ENCODE measurements around the gene TNS4. TPM values are rescaled to one million over a fixed set of nuclear protein-coding genes. Genes with fewer than 3 reads are reported as not detected.

The TNS4 gene
- total and polyA plus RNA-seq, 9 of the 15 experiments (the other 6 are each of a cell fraction or from before 2014, with no cell fraction given), result 0.04 to 0.73 (median 0.24) TPM; not detected in 1

- TF ChIP-seq REST (IDR thresholded peaks at IDR 0.05; ENCODE audit: borderline replicate concordance), result peak; percentile 45; the same call in 1 of the 2 replicates
- no peak for TF ChIP-seq REST (CRISPR knock-in tag; IDR thresholded peaks at IDR 0.05; ENCODE audit: low read depth)
- TF ChIP-seq KAT2B (IDR thresholded peaks at IDR 0.05; ENCODE audit: low read depth, low read length), result no peak
- TF ChIP-seq RBM39 (optimal IDR thresholded peaks at IDR 0.05; ENCODE audit: low read depth, low read length), result no peak
- TF ChIP-seq DEAF1 (CRISPR knock-in tag; IDR thresholded peaks at IDR 0.05), result 0 out of 2 replicates have a peak, but pooled peaks have one; percentile 28
- TF ChIP-seq CTCF (IDR thresholded peaks at IDR 0.05 in 2 of 3, conservative IDR thresholded peaks at IDR 0.05 in 1 of 3; ENCODE audit: insufficient read depth in 2 of 3, low read depth in 1 of 3, low read length in 3 of 3), result peak; percentile 74 to 81 (median 74)
- no peak for TF ChIP-seq NFE2L1 (tag; IDR thresholded peaks at IDR 0.05; ENCODE audit: borderline replicate concordance, low read depth)
- no peak for TF ChIP-seq ZNF57 (CRISPR knock-in tag; IDR thresholded peaks at IDR 0.05)
- TF ChIP-seq MAZ (CRISPR knock-in tag; conservative IDR thresholded peaks at IDR 0.05 in 1 of 2, IDR thresholded peaks at IDR 0.05 in 1 of 2), result peak in 1 of 2 experiments; percentile 44; a peak in 1 of 4 replicates
- TF ChIP-seq CBX8 (IDR thresholded peaks at IDR 0.05; ENCODE audit: borderline replicate concordance, extremely low read depth, low read depth, low read length, poor library complexity, severe bottlenecking), result no peak
- no peak for TF ChIP-seq ZNF507 (tag; conservative IDR thresholded peaks at IDR 0.05)
- TF ChIP-seq ZNF316 (IDR thresholded peaks at IDR 0.05), result 0 out of 2 replicates have a peak, but pooled peaks have one; percentile 11
- TF ChIP-seq PHF8 (IDR thresholded peaks at IDR 0.05; ENCODE audit: borderline replicate concordance, low read length), result no peak
- no peak for TF ChIP-seq ATF1 (CRISPR knock-in tag; IDR thresholded peaks at IDR 0.05)
- TF ChIP-seq ATF1 (tag; IDR thresholded peaks at IDR 0.05), result no peak
- peak; percentile 15 for TF ChIP-seq DACH1 (IDR thresholded peaks at IDR 0.05; ENCODE audit: partially characterized antibody)
- TF ChIP-seq MAFK (IDR thresholded peaks at IDR 0.05; ENCODE audit: low read length), result peak; percentile 33; the same call in 1 of the 2 replicates
Measured at GRCh38 chr17:40450175-40450574, 51.2 kb downstream of the TNS4 start (continued).

All from K562 (cell line).